Panc1 (cell line): ENCODE data around the gene APBB2. TPM values are rescaled to one million over a fixed set of nuclear protein-coding genes. Genes with fewer than 3 reads are reported as not detected.

Experiments
- ATAC-seq: fragments of 200-7000 bp; cut with Tn5 transposase; 2 replicates; pipeline ENCODE4 v1.9.1; 2020; ENCODE audit warnings: mild to moderate bottlenecking, moderate library complexity
- BruUV-seq: library from RNA; stranded (reverse); fragments of 400-500 nt; replicated peaks from 2 replicates; lab custom pipeline; 2021; lab: Mats Ljungman, UMichigan
- CTCF ChIA-PET: fragments of 300-600 bp; sonication (Branson Sonifier 250); formaldehyde crosslinking; loops from one replicate; lab custom pipeline; 2022; ENCODE audit warnings: antibody characterized with exemption; lab: Charles Lee
- POLR2A ChIA-PET: fragments of 300-600 bp; sonication (Branson Sonifier 250); formaldehyde crosslinking; loops from one replicate; lab custom pipeline; 2022; ENCODE audit warnings: antibody characterized with exemption; lab: Charles Lee
- DNase-seq: peaks from one replicate; pipeline ENCODE4 v3.0.0-alpha.2; 2010; ENCODE audit warnings: low read depth, low spot score
- H3K27ac ChIP-seq: 2 replicates; pipeline ENCODE4 v1.5.1; 2011; ENCODE audit warnings: mild to moderate bottlenecking, low read length, inconsistent platforms
- H3K27me3 ChIP-seq: fragments of 200-500 bp; sonication (Bioruptor generic); 2 replicates; pipeline ENCODE4 v1.6.0; 2014; ENCODE audit warnings: low read length, inconsistent platforms; ENCODE audit not compliant: control insufficient read depth, insufficient read depth
- H3K36me3 ChIP-seq: fragments of 200-500 bp; sonication (Bioruptor generic); 2 replicates; pipeline ENCODE4 v1.5.1; 2014; ENCODE audit warnings: inconsistent platforms, mild to moderate bottlenecking, low read length, moderate library complexity; ENCODE audit not compliant: control insufficient read depth, insufficient read depth
- H3K4me1 ChIP-seq: 2 replicates; pipeline ENCODE4 v1.5.1; 2011; ENCODE audit warnings: inconsistent platforms, mild to moderate bottlenecking, low read length, moderate library complexity; ENCODE audit not compliant: control insufficient read depth, insufficient read depth
- H3K4me3 ChIP-seq, 2 experiments: 2 replicates each; pipeline ENCODE4 v1.5.1; 2011 to 2012; ENCODE audit warnings: low read depth in 2 of 2, low read length in 2 of 2, mild to moderate bottlenecking in 2 of 2, inconsistent platforms in 1 of 2, moderate library complexity in 1 of 2
- H3K9me3 ChIP-seq: fragments of 200-500 bp; sonication (Bioruptor generic); 2 replicates; pipeline ENCODE4 v1.5.1; 2014; ENCODE audit warnings: low read depth, mild to moderate bottlenecking, inconsistent platforms, low read length, moderate library complexity; ENCODE audit not compliant: control insufficient read depth, insufficient read depth
- CTCF ChIP-seq: fragments of 450-650 bp; IDR thresholded peaks from 2 replicates; pipeline ENCODE4 v1.5.1; 2017; ENCODE audit warnings: mild to moderate bottlenecking
- POLR2AphosphoS5 ChIP-seq: IDR thresholded peaks from 2 replicates; pipeline ENCODE4 v1.6.1; 2012; ENCODE audit warnings: mild to moderate bottlenecking, low read depth, low read length, moderate library complexity
- REST ChIP-seq, 2 experiments: IDR thresholded peaks; 2 replicates each; pipeline ENCODE4 v1.6.1; 2011 to 2012; ENCODE audit warnings: low read depth in 2 of 2, control low read depth in 1 of 2, low read length in 1 of 2, mild to moderate bottlenecking in 1 of 2, moderate library complexity in 1 of 2; ENCODE audit not compliant: insufficient read depth in 1 of 2
- SIN3A ChIP-seq: IDR thresholded peaks from 2 replicates; pipeline ENCODE4 v1.6.1; 2012; ENCODE audit warnings: low read depth, mild to moderate bottlenecking, low read length, moderate library complexity, borderline replicate concordance; ENCODE audit not compliant: insufficient read depth
- TCF7L2 ChIP-seq: IDR thresholded peaks from 2 replicates; pipeline ENCODE4 v1.6.1; 2011; ENCODE audit warnings: mild to moderate bottlenecking, low read depth, low read length, inconsistent platforms
- in situ Hi-C: cut with HindIII; loops from 2 replicates; pipeline ENCODE4 v1.10.0; 2016; ENCODE audit warnings: low sequenced_read_pairs, low pct_unique_long_range_greater_than_20kb
- intact Hi-C: fragments of 100-400 bp; cut with micrococcal nuclease; formaldehyde crosslinking; loops from one replicate; pipeline ENCODE4 v1.10.0; 2022; ENCODE audit not compliant: unreplicated experiment
- total RNA-seq: library from RNA; stranded (reverse); gene quantifications from one replicate; pipeline ENCODE4 v1.2.1, GENCODE V29; 2021; ENCODE audit not compliant: unreplicated experiment

The APBB2 gene
- total RNA-seq, 1 experiment from 2014 or later = 27.1 TPM

- H3K27me3 ChIP-seq = no peaks in the 10 kb centered on the region
- TF ChIP-seq SIN3A (no peak), CTCF (no peak), POLR2AphosphoS5 (no peak), TCF7L2 (no peak), REST (IDR thresholded peaks at IDR 0.05; ENCODE audit: insufficient read depth in 1 of 2, low read depth in 2 of 2, low read length in 1 of 2) (no peak)
- no peak overlapping the region for H3K4me3 ChIP-seq
- no peaks in the 10 kb centered on the region for H3K36me3 ChIP-seq
- intact Hi-C loops = no loop called here
- no peak for ATAC-seq
- H3K9me3 ChIP-seq = no peaks in the 10 kb centered on the region
- no peaks in the 10 kb centered on the region for H3K4me1 ChIP-seq
- in situ Hi-C loops = no loop called here
- ChIA-PET POLR2A (no interaction called here), CTCF (no interaction called here)
- DNase-seq = no peak
- no peak overlapping the region for H3K27ac ChIP-seq
- BruUV-seq = no TSS peak
Observed at GRCh38 chr4:40871695-40872250, 342.6 kb downstream of the APBB2 start.

GRCh38 chr4:40870150-40870549 is 344.2 kb downstream of the APBB2 start:
- no peak for ATAC-seq
- H3K27ac ChIP-seq = no peak overlapping the region
- no peak overlapping the region for H3K4me3 ChIP-seq
- intact Hi-C loops (no loop called here), in situ Hi-C loops (no loop called here)
- TF ChIP-seq REST (IDR thresholded peaks at IDR 0.05; ENCODE audit: insufficient read depth in 1 of 2, low read depth in 2 of 2, low read length in 1 of 2) = no peak
- TF ChIP-seq POLR2AphosphoS5 = no peak
- TF ChIP-seq CTCF = no peak
- no peak for TF ChIP-seq TCF7L2
- TF ChIP-seq SIN3A = no peak
- no peaks in the 10 kb centered on the region for H3K36me3 ChIP-seq
- H3K4me1 ChIP-seq = no peaks in the 10 kb centered on the region
- no peak for DNase-seq
- no TSS peak for BruUV-seq
- ChIA-PET POLR2A (no interaction called here), CTCF (no interaction called here)
- no peaks in the 10 kb centered on the region for H3K9me3 ChIP-seq
- H3K27me3 ChIP-seq = no peaks in the 10 kb centered on the region
